ENCODE data around the gene DNAH10.

DNAH10 gene

GRCh38 chr12:123971449-123971769 is 209.3 kb downstream of the DNAH10 start:
- Histone ChIP-seq H3K9me3 (ENCODE audit: control insufficient read depth, insufficient read depth, low read length) (no peaks in the 10 kb centered on the region), H3K36me3 (ENCODE audit: insufficient read depth, low read length) (no peaks in the 10 kb centered on the region), H3K4me1 (ENCODE audit: insufficient read depth, low read length) (peaks cover 10% of the 10 kb centered on the region), H3K9ac (ENCODE audit: low read depth, low read length) (peak overlapping the region; percentile 60; the same call in 1 of the 2 replicates)

GRCh38 chr12:123971770-123972456 is 209.8 kb downstream of the DNAH10 start:
- no peaks in the 10 kb centered on the region for H3K9me3 ChIP-seq (ENCODE audit: control insufficient read depth, insufficient read depth, low read length)
- peaks cover 10% of the 10 kb centered on the region for H3K4me1 ChIP-seq (ENCODE audit: insufficient read depth, low read length)
- H3K9ac ChIP-seq (ENCODE audit: low read depth, low read length), result peak overlapping the region; percentile 60; the same call in 1 of the 2 replicates
- H3K36me3 ChIP-seq (ENCODE audit: insufficient read depth, low read length), result no peaks in the 10 kb centered on the region

- Histone ChIP-seq H3K9me3 (ENCODE audit: control insufficient read depth, insufficient read depth, low read length) (no peaks in the 10 kb centered on the region), H3K9ac (ENCODE audit: low read depth, low read length) (peak within 1 kb of the TSS; percentile 85), H3K4me1 (ENCODE audit: insufficient read depth, low read length) (peaks cover 10% of the 10 kb centered on the region), H3K36me3 (ENCODE audit: insufficient read depth, low read length) (no peaks in the 10 kb centered on the region)
These were observed 210.6 kb downstream of the DNAH10 start, which contains the start of the genes CCDC92 and ZNF664 for GRCh38 chr12:123972457-123973401. Gene CCDC92 (minus strand): TSS chr12:123972831. CDS start chr12:123944305, 28,526 bp downstream. Gene ZNF664 (plus strand): TSS chr12:123973215. CDS start chr12:124012145, 38,930 bp downstream.

- Histone ChIP-seq H3K36me3 (ENCODE audit: insufficient read depth, low read length) (no peaks in the 10 kb centered on the region), H3K9ac (ENCODE audit: low read depth, low read length) (peak overlapping the region; percentile 85), H3K9me3 (ENCODE audit: control insufficient read depth, insufficient read depth, low read length) (no peaks in the 10 kb centered on the region), H3K4me1 (ENCODE audit: insufficient read depth, low read length) (peaks cover 10% of the 10 kb centered on the region)
These were observed 211.6 kb downstream of the DNAH10 start for GRCh38 chr12:123973552-123974341.

GRCh38 chr12:123976227-123976826 is 214.2 kb downstream of the DNAH10 start:
- H3K9ac ChIP-seq (ENCODE audit: low read depth, low read length), result no peak overlapping the region
- no peaks in the 10 kb centered on the region for H3K36me3 ChIP-seq (ENCODE audit: insufficient read depth, low read length)
- peaks cover 7% of the 10 kb centered on the region for H3K4me1 ChIP-seq (ENCODE audit: insufficient read depth, low read length)
- H3K9me3 ChIP-seq (ENCODE audit: control insufficient read depth, insufficient read depth, low read length), result no peaks in the 10 kb centered on the region

- Histone ChIP-seq H3K4me1 (ENCODE audit: insufficient read depth, low read length) (peaks cover 2% of the 10 kb centered on the region; the same call in 1 of the 2 replicates), H3K9ac (ENCODE audit: low read depth, low read length) (no peak overlapping the region), H3K36me3 (ENCODE audit: insufficient read depth, low read length) (no peaks in the 10 kb centered on the region), H3K9me3 (ENCODE audit: control insufficient read depth, insufficient read depth, low read length) (no peaks in the 10 kb centered on the region)
These were observed 217.5 kb downstream of the DNAH10 start for GRCh38 chr12:123979566-123979965.

- H3K36me3 ChIP-seq (ENCODE audit: insufficient read depth, low read length), result no peaks in the 10 kb centered on the region
- H3K9ac ChIP-seq (ENCODE audit: low read depth, low read length), result no peak overlapping the region
These were observed 220.2 kb downstream of the DNAH10 start for GRCh38 chr12:123982269-123982668.

GRCh38 chr12:123983822-123984485 is 221.9 kb downstream of the DNAH10 start:
- Histone ChIP-seq H3K4me1 (ENCODE audit: insufficient read depth, low read length) (no peaks in the 10 kb centered on the region), H3K36me3 (ENCODE audit: insufficient read depth, low read length) (no peaks in the 10 kb centered on the region), H3K9me3 (ENCODE audit: control insufficient read depth, insufficient read depth, low read length) (no peaks in the 10 kb centered on the region), H3K9ac (ENCODE audit: low read depth, low read length) (no peak overlapping the region)

More at GRCh38 chr12:123982269-123982668, 220.2 kb downstream of the DNAH10 start:
- no peaks in the 10 kb centered on the region for H3K9me3 ChIP-seq (ENCODE audit: control insufficient read depth, insufficient read depth, low read length)
- no peaks in the 10 kb centered on the region for H3K4me1 ChIP-seq (ENCODE audit: insufficient read depth, low read length)

GRCh38 chr12:123984903-123985302 is 222.8 kb downstream of the DNAH10 start:
- no peak overlapping the region for H3K9ac ChIP-seq (ENCODE audit: low read depth, low read length)
- H3K9me3 ChIP-seq (ENCODE audit: control insufficient read depth, insufficient read depth, low read length), result no peaks in the 10 kb centered on the region
- no peaks in the 10 kb centered on the region for H3K4me1 ChIP-seq (ENCODE audit: insufficient read depth, low read length)
- H3K36me3 ChIP-seq (ENCODE audit: insufficient read depth, low read length), result no peaks in the 10 kb centered on the region

All from ES-I3 (cell line).